Adrenal gland (tissue), 12 donors: ENCODE results near the gene SUZ12. TPM values are rescaled to one million over a fixed set of nuclear protein-coding genes. Genes with fewer than 3 reads are reported as not detected.
A peak's percentile ranks its signal among the peaks of the same experiment; 100 is the strongest.

Source experiments
- DNase-seq, 7 donors: peaks; one replicate each; pipeline ENCODE4 v3.0.0-alpha.2; 2019 to 2020
- H3K27ac ChIP-seq, 5 donors: fragments of 200-600 bp; sonication (generic) in 4 of 5; 1 replicate in 3 of 5; 2 replicates in 2 of 5; pipeline versions ENCODE4 v1.5.1 to v1.8.0; 2016 to 2020; ENCODE audit warnings: mild to moderate bottlenecking in 1 of 5
- H3K27me3 ChIP-seq: fragments of 200-600 bp; 2 replicates; pipeline ENCODE4 v1.8.0; 2021
- H3K36me3 ChIP-seq, 2 donors: fragments of 200-600 bp; replicated peaks in 1 of 2; 1 replicate in 1 of 2; 2 replicates in 1 of 2; pipeline versions ENCODE4 v1.5.1 to v1.8.0; 2018 to 2022
- H3K4me1 ChIP-seq, 2 donors: fragments of 200-600 bp; replicated peaks in 1 of 2; 1 replicate in 1 of 2; 2 replicates in 1 of 2; pipeline versions ENCODE4 v1.5.1 to v1.8.0; 2018 to 2021
- H3K4me3 ChIP-seq, 4 donors: fragments of 200-600 bp; sonication (generic) in 3 of 4; one replicate each; pipeline ENCODE4 v1.5.1; 2016 to 2018
- H3K9me3 ChIP-seq, 3 donors: fragments of 200-600 bp; sonication (generic) in 1 of 3; replicated peaks in 1 of 3; 1 replicate in 2 of 3; 2 replicates in 1 of 3; pipeline versions ENCODE4 v1.5.1 to v1.8.0; 2016 to 2021
- CTCF ChIP-seq, 6 experiments: fragments of 450-650 bp in 4 of 6; fragments of 200-600 bp in 2 of 6; sonication (generic) in 1 of 6; IDR thresholded peaks; 1 replicate in 5 of 6; 2 replicates in 1 of 6; pipeline versions ENCODE4 v1.5.1 to v1.8.0; 2016 to 2021; ENCODE audit warnings: antibody characterized with exemption in 6 of 6, mild to moderate bottlenecking in 2 of 6, moderate library complexity in 1 of 6
- POLR2A ChIP-seq, 2 donors: fragments of 450-650 bp; IDR thresholded peaks; one replicate each; pipeline ENCODE4 v1.6.1; 2017; ENCODE audit warnings: antibody characterized with exemption in 2 of 2, mild to moderate bottlenecking in 2 of 2, moderate library complexity in 1 of 2
- WGBS, 4 donors: extraction: QIAGEN DNeasy Blood & Tissue Kit in 2 of 4; methylation state at CpG; one replicate each; pipeline versions ENCODE4 v1.1.5 to v1.1.7; 2013 to 2017; 5-methylcytosine and 5-hydroxymethylcytosine counted together
- intact Hi-C, 2 donors: fragments of 100-400 bp; cut with DNase I; formaldehyde crosslinking; loops; one replicate each; pipeline versions ENCODE4 v1.14.1 to v1.15.0; 2022 to 2023
- polyA plus RNA-seq, 3 donors: library from polyadenylated mRNA; stranded (reverse); fragments of 200-250 nt in 2 of 3; fragments of 350-450 nt in 1 of 3; fragmentation: Illumina TruSeq in 1 of 3; extraction: RNeasy Lipid Tissue Mini Kit (QIAGEN cat#74804) in 1 of 3; gene quantifications; one replicate each; pipeline ENCODE4 v1.2.3, GENCODE V29; 2013 to 2014
- total RNA-seq, 9 donors: library from RNA; depleted of rRNA in 4 of 9; stranded (reverse); fragments of >200 nt in 4 of 9; fragments of 120-200 nt in 1 of 9; fragmentation: NEBNext Ultra II Directional in 1 of 9; extraction: Animal tissue kit (Norgen Biotek cat#: 25700) in 1 of 9; gene quantifications; one replicate each; pipeline versions ENCODE4 v1.1.0 to v1.2.4, GENCODE V29; 2013 to 2023
- donor health status: healthy with polysubstance abuse.
- donor health status: Bipolar disorder and iron deficiency.
- donor health status: DM: yes; HTN: yes; CAD: no.
- donor health status: DM: no; HTN: no; CAD: no.
- donor health status: DM: no; HTN: no; CAD: no.
- donor health status: DM: yes; HTN: yes; CAD: no.

The SUZ12 gene
- total and polyA plus RNA-seq, 12 donors = 8.7 to 27.1 (median 19.8) TPM

DNA sequence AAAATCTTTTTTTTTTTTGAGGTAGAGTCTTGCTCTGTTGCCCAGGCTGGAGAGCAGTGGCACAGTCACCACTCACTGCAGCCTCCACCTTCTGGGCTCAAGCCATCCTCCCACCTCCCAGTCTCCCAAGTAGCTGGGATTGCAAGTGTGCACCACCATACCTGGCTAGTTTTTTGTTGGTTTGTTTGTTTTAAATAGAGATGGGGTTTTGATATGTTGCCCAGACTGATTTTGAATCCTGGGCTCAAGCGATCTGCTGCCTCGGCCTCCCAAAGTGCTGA is 72.4 kb downstream of the SUZ12 start:
- TF ChIP-seq POLR2A (IDR thresholded peaks at IDR 0.05) (no peak), CTCF (IDR thresholded peaks at IDR 0.05) (no peak)
- Histone ChIP-seq H3K9me3 (no peaks in the 10 kb centered on the region), H3K27me3 (no peaks in the 10 kb centered on the region), H3K36me3 (no peaks in the 10 kb centered on the region), H3K4me3 (peak overlapping the region in 1 of 4 donors; percentile 96), H3K4me1 (peaks cover 21 to 24% of the 10 kb centered on the region in 2 donors), H3K27ac (no peak overlapping the region)
- 97 to 99% (median 98%) methylated on average over 2 of the region's 2 CpGs for WGBS, 4 donors
- intact Hi-C loops = loop anchor here in 1 of 2 donors (5.0 kb wide), 1 partner anchor 128 kb away; no protein-coding TSS in a partner anchor
- no peak for DNase-seq

- TF ChIP-seq POLR2A (IDR thresholded peaks at IDR 0.05) (no peak), CTCF (IDR thresholded peaks at IDR 0.05) (no peak)
- intact Hi-C loops = no loop called here
- H3K9me3 ChIP-seq = no peaks in the 10 kb centered on the region
- no peak overlapping the region for H3K4me3 ChIP-seq
- no peaks in the 10 kb centered on the region for H3K36me3 ChIP-seq
- no peak overlapping the region for H3K27ac ChIP-seq
- peaks cover 21 to 24% of the 10 kb centered on the region in 2 donors for H3K4me1 ChIP-seq
- no peaks in the 10 kb centered on the region for H3K27me3 ChIP-seq
- 84 to 87% (median 86%) methylated on average over 4 of the region's 4 CpGs for WGBS, 4 donors
- DNase-seq = no peak
Measured at GRCh38 chr17:32010114-32010513, 73.3 kb downstream of the SUZ12 start.

DNA sequence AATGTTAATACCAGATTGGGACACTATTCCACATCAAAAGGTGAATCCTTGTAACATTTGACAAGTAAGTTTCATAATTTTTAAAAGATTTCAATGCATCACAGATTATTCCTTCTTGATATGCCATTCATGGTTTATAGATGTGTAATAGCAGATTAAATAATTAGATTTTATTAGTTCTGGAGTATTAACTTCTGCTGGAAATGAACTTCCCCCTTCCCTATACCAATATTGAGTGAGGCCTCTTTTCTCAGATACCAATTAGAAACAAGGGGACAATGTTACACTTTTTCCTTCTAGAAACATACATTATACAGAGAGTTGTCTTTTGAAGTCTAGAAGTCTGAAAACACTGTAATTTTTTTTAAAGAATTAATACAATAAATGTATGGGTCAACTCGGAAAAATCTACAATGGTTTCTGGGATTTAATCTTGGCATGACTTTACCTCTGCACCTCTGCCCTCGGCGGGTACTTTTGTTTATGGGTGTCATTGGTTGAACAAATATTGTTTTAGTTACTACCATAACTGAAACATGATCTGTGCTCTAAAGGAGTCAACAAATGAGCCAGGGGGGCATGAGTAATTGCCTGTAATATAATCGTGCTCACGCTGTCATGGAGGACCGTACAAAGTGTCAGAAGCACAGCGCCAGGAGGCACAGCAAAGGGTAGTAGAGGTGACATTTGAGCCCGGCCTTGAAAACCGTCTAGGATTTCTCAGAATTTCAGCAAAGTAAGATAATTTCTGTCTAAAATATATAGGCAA is 78.6 kb downstream of the SUZ12 start:
- no peaks in the 10 kb centered on the region for H3K4me1 ChIP-seq
- H3K27me3 ChIP-seq = no peaks in the 10 kb centered on the region
- intact Hi-C loops = no loop called here
- no peak overlapping the region for H3K27ac ChIP-seq
- no peak for DNase-seq
- H3K4me3 ChIP-seq = no peak overlapping the region
- H3K9me3 ChIP-seq = no peaks in the 10 kb centered on the region
- no peaks in the 10 kb centered on the region for H3K36me3 ChIP-seq
- TF ChIP-seq CTCF (IDR thresholded peaks at IDR 0.05) = no peak
- no peak for TF ChIP-seq POLR2A (IDR thresholded peaks at IDR 0.05)
- WGBS, 4 donors = 77 to 83% (median 80%) methylated on average over 9 of the region's 9 CpGs

DNA sequence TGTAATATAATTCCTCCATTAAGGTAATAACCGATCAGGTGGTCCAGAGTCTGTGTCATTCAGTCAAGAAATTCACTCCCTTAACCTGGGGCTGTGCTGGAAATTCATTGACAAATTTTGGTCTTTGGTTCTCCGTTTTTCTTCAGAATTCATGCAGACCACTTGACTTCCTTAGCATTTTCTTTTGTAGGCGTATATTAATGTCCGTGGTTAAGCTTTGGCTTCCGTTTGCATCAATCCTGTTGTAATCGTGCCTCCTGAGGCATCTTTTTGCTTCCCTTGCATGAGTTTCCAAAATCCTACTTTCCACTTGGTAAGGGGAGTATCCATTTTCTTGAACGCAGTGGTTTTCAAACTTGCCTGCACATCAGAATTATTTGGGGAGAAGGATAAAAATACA is 79.4 kb downstream of the SUZ12 start:
- H3K4me3 ChIP-seq = no peak overlapping the region
- TF ChIP-seq CTCF (IDR thresholded peaks at IDR 0.05) (no peak), POLR2A (IDR thresholded peaks at IDR 0.05) (no peak)
- no peak for DNase-seq
- H3K9me3 ChIP-seq = no peaks in the 10 kb centered on the region
- intact Hi-C loops = no loop called here
- H3K27ac ChIP-seq = no peak overlapping the region
- WGBS, 4 donors = 76 to 85% (median 82%) methylated on average over 7 of the region's 7 CpGs
- H3K27me3 ChIP-seq = no peaks in the 10 kb centered on the region
- H3K4me1 ChIP-seq = no peaks in the 10 kb centered on the region
- H3K36me3 ChIP-seq = no peaks in the 10 kb centered on the region
